Myocyte (in vitro differentiated cells): ENCODE measurements around the gene SPATS2. TPM values are rescaled to one million over a fixed set of nuclear protein-coding genes. Genes with fewer than 3 reads are reported as not detected.

ENCODE experiments used
- DNase-seq: peaks from one replicate; pipeline ENCODE4 v3.0.0-alpha.2; 2012; ENCODE audit warnings: low read depth
- total RNA-seq: library from RNA; depleted of rRNA; stranded (reverse); fragments of >200 nt; gene quantifications from 2 replicates; pipeline ENCODE4 v1.2.3, GENCODE V29; 2014

SPATS2 gene
- total RNA-seq, 1 donor from 2014 or later: 43.0 TPM

DNA sequence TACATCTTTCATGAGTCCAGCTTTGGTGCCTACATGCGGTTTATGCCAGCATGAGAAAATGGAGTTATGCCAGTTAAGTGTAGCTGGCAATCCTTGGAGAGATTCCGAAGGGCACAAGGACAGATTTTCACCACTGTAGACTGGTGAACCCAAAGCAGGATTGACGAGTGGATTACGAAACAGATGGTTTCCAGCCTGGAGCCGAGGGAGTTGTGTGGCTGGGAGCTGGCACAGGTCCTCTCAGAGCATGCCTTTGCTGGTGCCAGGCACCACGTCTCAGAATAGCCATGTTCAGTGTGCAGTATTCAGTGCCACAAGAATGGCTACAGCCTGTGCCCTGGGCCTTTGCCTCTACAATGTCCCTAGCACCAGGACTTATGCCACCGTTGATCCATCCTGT, 184.8 kb downstream of the SPATS2 start:
- DNase-seq: peak; percentile 90

DNA sequence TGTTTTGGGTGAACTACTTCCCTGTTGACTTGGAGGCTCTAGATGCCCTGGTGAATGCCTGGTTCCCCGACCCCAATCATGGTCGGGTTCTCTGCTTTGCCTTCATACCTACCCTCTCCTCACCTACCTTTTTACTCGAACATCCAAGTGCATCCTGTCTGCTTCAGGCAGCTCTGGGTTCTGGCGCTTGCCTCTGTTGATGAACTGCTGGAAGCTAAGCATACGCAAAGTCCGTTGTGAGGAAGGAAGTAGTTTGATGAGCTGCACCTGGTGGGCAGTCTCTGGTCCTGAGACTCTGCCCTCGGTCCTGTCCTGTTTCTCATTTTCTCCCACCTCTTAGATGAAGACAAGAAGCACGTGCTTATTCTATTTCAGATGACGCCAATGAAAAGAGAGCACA, 185.2 kb downstream of the SPATS2 start:
- DNase-seq: no peak

DNA sequence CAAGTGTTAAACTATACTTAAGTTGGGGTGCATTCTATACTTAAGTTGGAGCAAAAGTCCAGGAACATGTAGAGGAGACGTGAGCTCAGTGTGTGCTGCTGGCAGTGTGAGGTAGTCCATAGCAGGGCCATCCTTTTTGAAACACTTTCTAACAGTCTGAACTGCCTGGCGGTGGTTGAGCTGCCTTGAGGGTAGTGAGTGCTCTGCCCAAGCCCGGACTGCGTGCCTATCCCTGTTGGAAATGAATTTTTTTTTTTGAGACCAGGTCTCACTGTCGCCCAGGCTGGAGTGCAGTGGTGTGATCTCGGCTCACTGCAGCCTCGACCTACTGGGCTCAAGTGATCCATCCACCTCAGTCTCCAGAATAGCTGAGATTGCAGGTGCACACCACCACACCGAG, 185.6 kb downstream of the SPATS2 start:
- DNase-seq: no peak

DNA sequence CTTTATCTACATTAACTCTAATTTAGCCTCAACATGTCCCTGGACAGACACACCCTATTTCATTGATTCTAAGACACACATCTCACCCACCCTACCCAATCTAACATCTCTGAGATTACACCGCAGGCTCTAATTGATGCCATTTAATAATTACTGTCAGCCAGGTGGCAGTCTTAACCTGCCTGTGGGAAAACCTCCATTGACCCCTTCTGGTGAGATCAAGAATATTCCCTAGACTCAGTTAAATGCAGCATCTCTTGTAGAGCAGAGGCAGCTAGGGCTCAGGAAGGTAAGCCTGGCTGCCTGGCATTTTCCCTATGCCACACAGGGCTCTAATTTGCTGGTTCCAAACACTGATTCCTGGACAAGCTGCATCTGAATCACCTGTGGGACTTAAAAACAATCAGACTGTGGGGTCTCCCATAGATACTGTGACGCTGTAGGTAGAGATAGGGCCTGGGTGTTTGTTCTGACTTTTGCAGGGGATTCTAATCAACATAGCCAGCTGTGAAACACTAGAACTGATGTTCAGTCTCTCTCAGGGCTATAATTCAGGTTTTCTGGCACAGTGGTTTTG, 186.3 kb downstream of the SPATS2 start:
- DNase-seq: no peak

DNA sequence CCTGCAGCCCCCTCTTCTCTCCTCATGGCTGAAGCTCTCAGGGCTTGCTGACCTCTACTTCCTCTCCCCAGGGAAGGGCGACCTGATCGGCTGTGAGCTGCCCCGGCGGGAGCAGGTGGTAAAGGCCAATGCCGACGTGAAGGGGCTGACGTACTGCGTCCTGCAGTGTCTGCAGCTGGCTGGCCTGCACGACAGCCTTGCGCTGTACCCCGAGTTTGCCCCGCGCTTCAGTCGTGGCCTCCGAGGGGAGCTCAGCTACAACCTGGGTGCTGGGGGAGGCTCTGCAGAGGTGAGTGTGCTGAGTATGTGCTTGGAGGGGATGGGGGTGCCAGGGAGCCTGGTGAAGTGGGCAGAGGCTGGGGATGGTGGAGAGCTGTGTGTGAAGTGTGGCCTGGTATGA, 187.0 kb downstream of the SPATS2 start:
- no peak for DNase-seq

DNA sequence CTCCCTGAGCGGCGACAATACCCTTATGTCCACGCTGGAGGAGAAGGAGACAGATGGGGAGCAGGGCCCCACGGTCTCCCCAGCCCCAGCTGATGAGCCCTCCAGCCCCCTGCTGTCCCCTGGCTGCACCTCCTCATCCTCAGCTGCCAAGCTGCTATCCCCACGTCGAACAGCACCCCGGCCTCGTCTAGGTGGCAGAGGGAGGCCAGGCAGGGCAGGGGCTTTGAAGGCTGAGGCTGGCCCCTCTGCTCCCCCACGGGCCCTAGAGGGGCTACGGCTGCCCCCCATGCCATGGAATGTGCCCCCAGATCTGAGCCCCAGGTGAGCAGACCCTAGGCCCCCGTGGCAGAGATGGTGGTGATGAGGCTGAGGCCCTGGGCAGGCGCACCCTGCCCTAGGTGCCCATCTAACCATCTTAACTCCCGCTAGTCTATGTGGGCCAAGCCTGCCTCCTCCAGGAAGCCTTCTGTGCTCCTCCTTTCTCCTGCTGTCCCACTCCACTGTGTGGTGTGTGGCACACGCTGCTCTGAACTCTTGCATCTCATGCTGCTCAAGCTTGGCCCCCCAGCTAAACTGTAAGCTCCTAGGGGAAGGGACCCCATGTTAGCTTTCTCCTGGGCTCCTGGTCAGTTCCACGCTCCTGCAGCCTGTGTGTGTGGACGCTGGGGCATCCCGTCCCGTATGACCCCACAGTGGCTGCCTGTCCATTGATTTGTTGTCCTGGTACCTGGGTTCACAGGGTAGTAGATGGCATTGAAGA, 188.5 kb downstream of the SPATS2 start:
- no peak for DNase-seq

DNA sequence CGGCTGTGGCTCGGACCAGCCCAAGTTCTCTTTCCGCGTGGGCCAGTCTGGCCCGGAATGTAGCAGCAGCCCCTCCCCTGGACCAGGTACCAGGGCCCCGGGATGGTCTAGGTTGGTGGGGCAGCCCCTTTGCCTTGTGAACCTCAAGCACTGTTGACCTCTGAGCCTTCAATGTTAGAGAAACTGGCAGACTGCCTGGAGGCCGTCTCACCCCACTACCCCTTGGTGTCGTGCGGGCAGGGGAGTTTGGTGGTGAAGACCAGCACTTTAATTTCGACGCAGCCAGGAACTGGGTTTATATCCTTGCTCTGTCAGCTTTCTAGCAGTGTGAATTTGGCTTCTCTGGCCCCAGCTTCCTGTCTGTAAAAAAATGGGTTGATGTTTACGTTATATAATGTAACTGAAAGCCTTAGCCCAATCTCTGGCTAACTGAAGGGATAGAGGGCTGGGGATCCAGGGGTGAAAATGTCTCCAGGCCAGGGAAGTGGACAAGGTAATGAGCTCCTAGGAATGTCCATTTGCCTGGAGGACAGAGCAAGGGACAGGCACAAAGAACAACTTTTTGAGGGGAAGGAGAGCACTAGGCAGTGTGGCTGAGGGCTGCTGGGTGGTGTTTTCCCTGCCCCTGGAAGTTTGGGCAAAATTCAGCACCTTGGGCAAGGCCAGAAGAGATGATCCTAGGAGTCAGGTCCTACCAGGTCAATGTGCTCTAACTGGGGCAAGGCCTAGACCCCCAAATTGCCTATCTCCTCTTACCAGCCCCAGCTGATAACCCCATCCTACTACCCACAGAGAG, 189.3 kb downstream of the SPATS2 start:
- no peak for DNase-seq

DNA sequence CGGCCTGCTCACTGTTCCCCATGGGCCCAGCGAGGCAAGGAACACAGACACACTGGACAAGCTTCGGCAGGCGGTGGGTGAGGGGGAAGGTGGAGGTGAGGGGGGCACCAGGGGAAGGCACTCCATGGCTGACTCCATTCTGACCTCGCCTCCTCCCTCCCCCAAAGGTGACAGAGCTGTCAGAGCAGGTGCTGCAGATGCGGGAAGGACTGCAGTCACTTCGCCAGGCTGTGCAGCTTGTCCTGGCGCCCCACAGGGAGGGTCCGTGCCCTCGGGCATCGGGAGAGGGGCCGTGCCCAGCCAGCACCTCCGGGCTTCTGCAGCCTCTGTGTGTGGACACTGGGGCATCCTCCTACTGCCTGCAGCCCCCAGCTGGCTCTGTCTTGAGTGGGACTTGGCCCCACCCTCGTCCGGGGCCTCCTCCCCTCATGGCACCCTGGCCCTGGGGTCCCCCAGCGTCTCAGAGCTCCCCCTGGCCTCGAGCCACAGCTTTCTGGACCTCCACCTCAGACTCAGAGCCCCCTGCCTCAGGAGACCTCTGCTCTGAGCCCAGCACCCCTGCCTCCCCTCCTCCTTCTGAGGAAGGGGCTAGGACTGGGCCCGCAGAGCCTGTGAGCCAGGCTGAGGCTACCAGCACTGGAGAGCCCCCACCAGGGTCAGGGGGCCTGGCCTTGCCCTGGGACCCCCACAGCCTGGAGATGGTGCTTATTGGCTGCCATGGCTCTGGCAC, 190.1 kb downstream of the SPATS2 start:
- DNase-seq: no peak

DNA sequence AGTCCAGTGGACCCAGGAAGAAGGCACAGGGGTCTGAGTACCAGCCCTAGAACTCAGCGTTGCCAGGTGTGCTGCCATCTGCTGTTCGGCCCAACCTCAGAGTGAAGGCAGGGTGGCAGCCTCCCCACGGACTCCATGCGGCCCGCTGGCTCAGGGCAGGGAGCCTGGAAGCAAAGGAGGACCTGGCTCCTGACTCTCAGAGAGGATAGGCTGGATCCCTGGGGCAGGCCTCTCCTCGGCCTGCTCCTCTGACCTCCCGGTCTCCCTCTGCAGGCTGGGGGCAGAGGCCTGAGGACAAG, 190.6 kb downstream of the SPATS2 start:
- DNase-seq: no peak

DNA sequence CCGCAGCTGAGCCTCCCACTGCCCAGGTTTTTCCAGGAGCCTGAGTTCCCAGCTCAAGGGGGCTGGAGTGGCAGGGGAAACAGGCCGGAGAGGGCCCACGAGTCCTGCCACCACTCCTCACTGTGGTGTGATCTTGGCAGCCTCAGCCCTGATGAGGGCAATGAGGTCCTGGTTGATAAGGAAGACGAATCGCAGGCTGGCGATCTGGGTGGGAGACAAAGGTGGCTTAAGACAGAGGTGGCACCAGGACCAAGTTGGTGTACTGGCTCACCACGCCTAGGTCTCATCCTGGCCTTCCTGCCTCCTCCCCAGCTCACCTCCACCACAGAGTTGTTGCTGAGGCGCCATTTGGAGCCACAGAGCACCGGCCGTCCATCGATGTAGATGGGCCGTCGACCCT, 191.3 kb downstream of the SPATS2 start:
- no peak for DNase-seq

DNA sequence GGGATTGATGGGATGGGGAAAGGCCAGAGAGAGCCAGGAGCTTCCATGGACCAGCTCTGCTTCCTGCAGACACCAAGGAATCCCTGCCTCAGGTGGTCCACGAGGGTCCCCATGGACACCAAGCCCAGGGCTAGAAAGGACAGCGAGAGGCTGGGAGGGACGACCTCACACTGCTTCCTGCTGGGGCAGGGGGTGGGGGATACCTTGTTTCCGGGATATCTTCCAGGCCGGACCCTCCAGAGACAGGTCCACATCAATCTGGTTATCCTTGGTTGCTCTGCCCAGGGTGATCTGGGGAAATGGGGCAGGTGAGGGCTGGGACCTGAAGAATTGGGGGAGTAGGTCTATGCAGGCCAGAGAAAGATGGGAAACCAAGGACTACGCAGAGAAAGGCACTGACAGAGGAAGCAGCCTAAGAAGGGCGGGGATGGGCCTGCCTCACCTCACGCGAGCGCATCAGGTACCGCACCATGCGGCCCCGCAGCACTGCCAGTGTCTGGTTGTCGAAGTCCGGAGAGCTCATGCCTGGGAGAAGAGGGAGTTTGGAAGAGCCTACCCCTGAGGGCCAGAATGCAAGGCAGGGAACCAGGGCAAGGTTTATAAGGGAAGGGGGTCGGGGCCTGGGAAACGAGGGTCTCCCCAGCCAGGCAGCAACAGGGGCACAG, 191.9 kb downstream of the SPATS2 start:
- no peak for DNase-seq

DNA sequence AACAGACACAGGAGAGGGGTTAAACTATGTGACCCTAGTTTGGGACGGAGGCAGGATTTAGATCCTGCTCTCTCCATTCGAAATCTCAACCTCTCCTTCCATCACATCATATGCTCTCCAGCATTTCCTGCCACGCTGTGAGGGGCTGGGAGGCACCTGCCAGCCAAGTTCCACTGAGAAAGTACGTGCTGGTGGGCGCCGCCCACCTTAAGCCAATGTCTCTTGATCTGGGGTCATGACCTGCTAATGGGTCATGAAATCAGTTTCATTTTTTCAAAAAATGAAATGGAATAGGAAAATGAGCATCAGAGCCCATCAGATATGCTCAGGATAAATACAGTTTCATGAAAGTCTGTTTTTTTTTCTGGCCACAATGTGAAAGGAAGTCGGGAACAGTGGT, 193.4 kb downstream of the SPATS2 start:
- DNase-seq: no peak

DNA sequence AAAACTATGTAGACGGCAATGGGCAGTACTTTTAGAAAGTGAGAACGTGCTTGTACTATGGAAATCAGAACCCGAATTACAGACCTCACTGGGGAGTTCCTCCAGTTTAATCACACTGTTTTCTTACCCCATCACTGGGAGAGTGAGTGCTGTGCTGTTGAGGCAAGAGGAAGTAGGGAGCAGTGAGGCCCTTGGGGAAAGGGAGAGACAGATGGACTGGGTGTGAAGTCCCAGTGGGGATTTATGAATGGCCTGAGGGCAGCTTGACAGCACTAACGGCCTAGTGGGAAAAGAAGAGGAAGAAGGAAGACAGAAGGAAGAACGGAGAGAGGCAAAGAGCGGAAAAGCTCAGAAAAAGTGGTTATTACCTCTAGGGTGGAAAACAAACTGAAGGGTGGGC, 195.0 kb downstream of the SPATS2 start:
- no peak for DNase-seq

DNA sequence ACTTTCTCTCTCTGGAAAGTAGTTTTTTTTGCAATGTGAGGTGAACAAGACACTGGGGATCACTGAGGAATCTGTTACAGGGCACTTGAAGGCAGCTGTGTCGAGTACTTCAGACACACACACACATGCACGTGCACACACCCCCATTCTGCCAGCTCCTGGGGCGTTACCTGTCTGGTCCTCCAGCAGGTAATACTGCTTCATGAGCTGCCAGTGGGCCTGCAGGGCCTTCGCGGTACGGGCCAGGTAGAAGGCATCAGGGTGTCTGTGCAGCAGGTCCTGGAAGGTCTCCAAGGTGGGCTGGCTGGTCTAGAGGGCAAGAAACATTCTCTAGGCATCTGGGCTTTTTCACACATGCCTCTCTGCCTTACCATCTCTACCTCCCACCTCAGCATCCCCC, 195.6 kb downstream of the SPATS2 start:
- DNase-seq: no peak

DNA sequence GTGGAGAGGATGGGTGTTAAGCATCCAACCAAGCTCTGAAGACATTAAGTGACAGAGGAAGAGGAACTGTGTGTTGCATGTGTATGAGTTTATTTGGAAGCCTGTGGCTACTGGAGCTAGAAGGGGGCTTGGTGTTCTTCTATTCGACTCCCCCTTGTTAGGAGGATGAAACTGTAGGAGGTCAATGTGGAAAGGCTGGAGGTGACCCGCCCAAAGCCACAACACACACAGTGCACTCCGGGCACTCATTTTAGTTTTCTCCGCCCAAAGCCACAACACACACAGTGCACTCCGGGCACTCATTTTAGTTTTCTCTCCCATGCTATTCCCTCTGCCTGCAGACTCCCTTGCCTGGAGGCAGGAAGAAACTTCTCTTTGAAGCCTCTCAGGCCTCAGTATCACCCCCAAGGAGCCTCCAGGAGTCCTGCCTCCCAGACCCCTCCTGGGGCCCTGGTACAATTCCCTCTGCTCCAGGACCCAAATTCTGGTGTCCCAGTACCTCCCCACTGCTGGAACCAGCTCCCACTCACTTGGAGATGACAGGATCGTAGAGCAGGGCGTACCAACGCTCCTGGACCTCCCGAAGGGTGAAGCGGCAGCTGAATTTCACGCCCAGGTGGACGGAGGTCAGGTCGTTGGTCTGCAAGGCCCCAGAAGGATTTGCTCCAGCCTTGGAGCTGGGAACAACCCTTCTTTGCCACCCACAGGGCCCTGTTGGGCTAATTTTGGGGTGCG, 196.9 kb downstream of the SPATS2 start:
- DNase-seq: peak; percentile 69

DNA sequence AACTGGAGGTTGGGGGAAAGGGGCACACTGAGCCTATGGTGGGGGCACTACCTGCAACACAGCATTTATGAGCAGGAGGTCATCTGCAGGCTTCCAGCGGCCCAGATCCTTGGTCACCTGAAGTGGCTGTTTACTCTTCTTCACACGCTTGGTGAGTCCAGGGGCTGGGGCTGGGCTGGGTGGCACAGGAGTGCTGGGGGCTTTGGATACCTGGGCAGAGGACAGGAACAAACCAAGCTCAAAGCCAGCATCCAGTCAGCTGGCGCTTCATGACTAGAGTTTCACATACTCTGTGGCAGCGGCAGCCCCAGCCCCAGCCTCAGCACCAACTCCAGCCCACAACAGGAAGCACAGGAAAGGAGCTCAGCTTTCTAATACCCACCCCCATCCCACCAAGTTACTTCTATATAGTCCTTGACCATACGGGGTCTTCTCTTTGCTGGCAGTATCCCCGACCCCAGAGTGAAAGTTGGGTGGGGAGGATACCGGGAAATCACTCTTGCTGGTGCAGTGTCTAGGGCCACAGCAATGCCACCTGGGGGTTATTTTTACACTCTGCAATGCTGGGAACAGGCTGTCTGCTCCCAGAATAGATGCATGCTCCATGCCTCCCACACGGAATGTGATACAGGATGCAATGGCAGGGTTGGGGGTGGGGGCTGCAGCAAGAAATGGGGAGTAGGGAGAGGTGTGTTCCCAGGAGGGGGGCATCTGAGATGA, 197.6 kb downstream of the SPATS2 start:
- DNase-seq: peak; percentile 80

DNA sequence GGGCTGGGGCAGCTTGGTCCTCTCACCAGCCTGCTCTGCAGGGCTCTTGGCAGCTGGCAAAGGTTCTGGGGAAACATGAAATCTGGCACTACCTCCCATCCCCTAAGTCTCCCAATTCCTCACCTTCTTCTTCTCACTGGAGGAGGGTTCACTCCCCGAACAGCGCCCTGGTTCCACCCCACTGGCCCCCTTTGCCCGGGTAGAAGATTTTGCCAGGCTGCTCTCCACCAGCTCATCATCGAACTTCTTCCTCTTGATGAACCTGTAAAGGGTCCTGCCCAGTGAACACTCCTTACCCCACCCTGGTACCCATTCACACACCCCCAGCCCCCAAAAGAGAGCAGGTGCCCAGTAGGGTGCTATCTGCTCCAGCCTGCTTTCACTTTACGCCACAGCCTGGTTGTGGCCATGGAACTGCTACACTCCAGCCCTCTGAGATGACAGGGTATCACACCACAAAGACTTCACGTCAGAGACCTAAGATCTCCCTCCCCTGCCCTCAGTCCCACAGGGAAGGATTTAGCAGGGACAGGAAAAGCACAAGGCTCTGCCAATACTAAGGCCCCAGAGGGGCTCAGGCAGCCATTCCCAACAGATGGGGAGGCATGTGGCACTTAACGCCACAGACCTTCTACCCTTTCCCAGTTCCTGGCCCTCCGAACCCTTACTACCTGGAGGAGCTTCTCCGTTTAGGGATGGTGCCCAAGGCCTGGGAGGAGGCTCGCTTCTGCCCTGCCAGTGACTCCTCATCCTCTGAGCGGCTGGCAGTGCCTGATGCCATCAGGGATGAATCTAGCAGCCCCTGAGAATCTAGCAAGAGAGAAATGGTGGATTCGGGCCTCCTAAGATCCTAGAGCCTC, 198.4 kb downstream of the SPATS2 start:
- DNase-seq: no peak

DNA sequence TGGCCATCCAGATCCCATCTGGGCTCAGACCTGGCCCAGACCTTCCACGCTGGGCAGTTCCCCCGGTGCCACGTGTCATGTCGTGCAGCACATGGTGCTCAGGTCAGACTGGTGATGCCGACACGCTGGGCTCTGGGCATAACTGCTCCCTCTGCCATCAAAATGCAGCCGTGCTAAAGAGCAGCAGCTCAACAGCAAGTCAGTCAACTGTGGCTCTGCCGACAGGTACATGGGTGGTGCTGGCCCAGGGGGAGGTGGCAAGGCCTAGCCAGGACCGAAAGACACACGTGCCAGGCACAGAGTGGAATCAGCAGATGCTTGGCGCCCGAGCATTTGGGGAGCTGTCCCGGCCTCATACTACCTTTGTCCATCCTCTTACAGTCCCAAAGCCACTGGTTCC, 199.1 kb downstream of the SPATS2 start:
- no peak for DNase-seq

DNA sequence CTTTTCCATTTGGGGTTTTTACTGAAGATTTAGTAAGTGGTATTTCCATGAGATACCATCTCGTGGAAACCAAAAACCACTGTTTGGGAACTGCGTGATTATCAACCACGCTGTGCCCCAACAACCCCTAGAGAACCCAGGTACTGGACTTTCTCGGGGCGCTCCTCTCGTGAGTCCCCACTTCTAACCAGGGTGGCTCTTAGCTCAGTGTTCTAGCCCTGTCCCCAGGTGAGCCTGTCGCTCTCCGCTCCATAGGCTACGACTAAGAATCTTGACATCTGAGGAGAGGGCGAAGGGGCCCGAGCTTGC, 200.0 kb downstream of the SPATS2 start:
- no peak for DNase-seq
